GM19468 (cell line): ENCODE results near the gene YTHDC1.
"Not testable (repeated sequence)": the region's sequence is repeated elsewhere in the genome, so short reads cannot be mapped to it uniquely, and the experiment has no call there.

Experiments used
- ATAC-seq: cut with Tn5 transposase; IDR thresholded peaks from one replicate; pipeline ENCODE4 v1.9.1; 2021; ENCODE audit warnings: mild to moderate bottlenecking, moderate library complexity, moderate number of reproducible peaks; ENCODE audit not compliant: unreplicated experiment; ENCODE audit errors: extremely low read depth

YTHDC1 gene

DNA sequence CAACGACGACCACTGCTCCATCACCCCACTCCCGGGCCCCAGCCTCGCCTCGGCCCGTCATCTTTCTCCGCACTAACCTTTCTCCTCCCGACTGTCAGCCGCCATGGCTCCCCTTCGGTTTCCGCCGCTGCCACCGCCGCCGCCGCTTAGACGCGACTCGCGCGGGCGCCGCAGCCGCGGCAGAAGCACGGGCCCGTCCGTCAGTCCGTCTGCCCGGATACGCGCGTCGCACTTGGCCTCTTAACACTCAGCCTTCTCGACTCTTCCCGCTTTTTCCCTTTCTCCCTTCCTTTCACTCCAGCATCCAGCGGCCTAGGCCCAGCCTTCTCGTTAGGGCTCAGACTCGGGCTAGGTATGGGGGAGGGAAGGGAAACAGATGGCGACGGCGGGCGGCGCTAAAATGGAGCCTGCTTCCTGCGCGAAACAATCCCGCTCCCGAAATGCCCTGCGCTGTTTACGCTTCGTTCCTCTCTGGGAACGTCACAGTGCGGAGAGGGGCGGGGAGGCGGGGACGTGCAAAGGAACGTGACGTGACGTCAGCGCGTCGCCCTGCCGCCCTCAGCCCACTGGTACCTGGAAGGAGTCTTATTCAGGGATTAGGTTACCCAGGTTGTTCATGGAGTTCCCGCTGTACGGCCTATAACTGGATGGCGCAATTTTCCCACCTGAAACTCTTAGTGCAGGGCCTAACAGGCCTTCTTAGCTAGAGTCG lies at the start of gene YTHDC1:
TSS of gene YTHDC1 (minus strand) at position 442 of the 712 bp plus-strand sequence. CDS start at position 105, 337 bp downstream.
- ATAC-seq: peak; percentile 99

- no peak for ATAC-seq
These were observed 49.4 kb upstream of the YTHDC1 start for GRCh38 chr4:68399306-68399705.

DNA sequence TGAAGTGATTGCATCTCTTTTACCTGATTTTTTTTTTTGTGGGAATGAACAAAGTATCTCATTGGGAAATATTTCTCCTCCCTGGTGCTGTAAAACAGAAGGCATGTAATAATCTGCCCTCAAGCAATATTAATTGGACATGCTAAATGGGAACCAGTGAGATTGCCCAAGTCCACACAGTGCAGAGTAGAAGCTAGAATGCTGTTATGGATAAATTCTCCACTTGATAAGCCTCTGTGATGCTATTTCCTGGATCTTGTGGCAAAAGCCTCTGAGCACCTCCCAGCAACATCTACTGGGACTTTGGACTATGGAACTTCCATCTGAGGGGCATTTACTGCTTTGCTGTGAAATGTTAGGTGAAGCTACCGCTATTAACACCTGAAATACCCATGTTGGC lies 46.9 kb upstream of the YTHDC1 start:
- ATAC-seq: no peak

- no peak for ATAC-seq
These were observed 41.5 kb upstream of the YTHDC1 start for GRCh38 chr4:68391436-68391835.

- ATAC-seq: no peak
These were observed 40.5 kb upstream of the YTHDC1 start for GRCh38 chr4:68390205-68390935.

- ATAC-seq: not testable (repeated sequence)
These were observed 39.6 kb upstream of the YTHDC1 start for GRCh38 chr4:68389386-68389913.

DNA sequence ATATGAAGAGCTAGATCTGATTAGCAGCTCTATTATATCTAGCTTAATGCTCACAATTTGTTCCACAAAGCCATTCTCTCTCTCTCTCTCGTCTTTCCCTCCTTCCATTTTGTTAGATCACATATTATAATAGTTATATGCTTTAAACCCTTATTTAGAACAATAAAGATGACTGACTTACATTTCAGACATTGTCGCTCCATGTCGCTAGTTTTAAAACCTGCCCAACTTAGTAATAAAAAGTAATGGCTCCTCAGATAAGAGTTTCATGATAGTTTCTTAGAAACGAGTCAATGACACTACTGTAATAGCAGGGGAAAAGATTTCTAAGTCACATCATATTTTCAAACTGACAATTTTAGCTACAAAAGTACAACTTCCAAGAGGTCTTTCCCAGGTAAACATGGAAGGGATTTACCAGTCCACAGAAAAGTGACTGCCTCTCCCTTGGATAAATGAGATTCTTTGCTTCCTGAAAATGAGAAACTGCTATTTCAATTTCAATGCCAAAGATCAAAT lies 38.5 kb upstream of the YTHDC1 start:
- ATAC-seq: no peak

- no peak for ATAC-seq
These were observed 35.4 kb upstream of the YTHDC1 start for GRCh38 chr4:68385267-68385666.

- ATAC-seq: no peak
These were observed 33.2 kb upstream of the YTHDC1 start for GRCh38 chr4:68383115-68383514.

- no peak for ATAC-seq
These were observed 28.3 kb upstream of the YTHDC1 start for GRCh38 chr4:68378226-68378625.

GRCh38 chr4:68375667-68376559 lies 26.0 kb upstream of the YTHDC1 start:
- ATAC-seq: peak; percentile 33

DNA sequence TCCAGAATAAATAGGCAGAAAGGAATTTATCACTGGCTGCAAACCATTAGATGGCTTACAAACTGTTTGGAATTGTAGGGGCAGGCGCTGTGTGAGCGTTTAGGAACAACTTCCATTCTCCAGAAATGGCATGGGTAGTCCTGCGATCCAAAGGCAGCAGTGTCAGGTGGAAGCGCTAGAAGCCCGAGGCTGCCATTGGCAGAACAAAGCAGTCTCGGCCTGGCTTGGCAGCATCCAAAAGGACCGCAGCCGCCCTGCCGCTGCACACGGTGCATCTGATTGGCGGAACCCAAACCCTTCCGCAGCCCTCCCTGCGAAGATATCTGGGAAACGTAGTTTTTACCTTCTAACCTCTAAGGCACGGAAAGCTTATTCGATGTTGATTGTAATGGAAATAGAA lies 23.6 kb upstream of the YTHDC1 start:
- ATAC-seq: peak; percentile 83

- ATAC-seq: no peak
These were observed 22.7 kb upstream of the YTHDC1 start for GRCh38 chr4:68372588-68372987.

- no peak for ATAC-seq
These were observed 19.4 kb upstream of the YTHDC1 start for GRCh38 chr4:68369142-68369805.

DNA sequence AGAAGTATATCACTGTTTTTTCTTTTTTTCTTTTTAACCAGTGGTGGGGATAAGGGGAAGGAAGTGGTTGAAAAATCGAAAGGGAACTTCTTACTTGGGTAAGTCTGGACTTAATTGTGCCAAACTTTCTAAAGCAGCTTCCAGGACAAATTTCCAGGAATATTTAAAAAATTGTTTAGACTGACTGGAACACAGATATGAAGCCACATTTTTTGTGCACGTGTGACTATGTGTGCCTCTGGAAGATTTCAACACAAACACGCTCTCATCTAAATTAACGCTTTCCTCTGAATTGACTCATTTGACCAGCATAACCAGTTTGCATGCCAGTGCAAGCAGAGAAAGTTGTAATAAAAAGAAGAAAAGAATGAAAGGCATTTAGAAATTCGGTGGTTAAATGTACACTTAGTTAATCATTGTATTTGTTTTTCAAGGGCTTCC lies 18.8 kb upstream of the YTHDC1 start:
- ATAC-seq: no peak

DNA sequence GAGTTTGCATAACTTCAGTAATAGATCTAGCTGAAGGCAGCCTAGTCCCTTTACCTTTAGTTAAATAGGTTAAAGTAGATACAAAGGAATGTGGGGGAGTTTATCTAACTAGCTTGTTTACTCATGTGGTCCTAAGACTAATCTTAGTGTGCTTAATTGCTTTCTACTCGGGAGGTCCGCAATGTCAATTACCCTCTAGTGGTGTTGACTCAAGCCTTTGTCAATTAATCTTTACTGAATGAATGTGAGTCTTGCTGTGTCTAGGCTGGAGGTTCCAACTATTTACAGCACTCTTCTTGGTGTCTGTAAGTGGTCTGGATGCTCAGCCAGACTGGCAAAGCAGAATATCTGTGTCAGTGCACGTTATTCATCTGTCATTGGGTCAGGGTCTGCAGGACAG lies 17.9 kb upstream of the YTHDC1 start:
- no peak for ATAC-seq

DNA sequence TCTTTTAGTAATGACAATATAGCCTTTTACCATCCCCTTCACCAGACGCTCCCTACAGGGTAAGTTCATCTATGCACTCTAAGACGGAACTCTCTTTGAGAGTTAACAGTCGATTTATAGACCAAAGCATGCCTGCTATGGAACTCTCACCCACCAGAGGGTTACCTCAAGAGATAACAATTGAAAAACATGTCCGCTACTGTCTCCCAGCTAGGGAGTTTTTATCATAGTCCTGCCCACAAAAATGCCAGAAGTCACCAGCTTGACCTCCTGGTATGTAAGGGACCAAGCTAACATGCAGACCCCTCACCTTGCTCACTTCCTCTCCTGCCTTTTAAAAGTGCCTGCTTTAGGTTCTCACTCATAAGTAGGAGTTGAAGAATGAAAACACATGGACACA lies 16.7 kb upstream of the YTHDC1 start:
- ATAC-seq: no peak

DNA sequence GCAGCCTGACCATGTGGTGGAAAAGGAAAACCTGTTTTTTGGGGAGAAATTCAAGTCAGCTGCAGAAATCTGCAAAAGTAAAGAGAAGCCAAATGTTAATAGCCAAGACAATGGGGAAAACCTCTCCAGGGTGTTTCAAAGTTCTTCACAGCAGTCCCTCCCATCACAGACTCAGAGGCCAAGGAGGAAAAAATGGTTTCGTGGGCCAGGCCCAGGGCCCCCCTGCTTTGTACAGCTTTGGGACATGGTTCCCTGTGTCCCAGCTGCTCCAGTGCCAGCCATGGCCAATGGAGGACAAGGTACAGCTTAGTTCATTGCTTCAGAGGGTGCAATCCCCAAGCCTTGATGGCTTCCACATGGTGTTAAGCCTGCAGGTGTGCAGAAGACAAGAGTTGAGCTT lies 15.2 kb upstream of the YTHDC1 start:
- no peak for ATAC-seq

GRCh38 chr4:68361146-68361589 lies 11.3 kb upstream of the YTHDC1 start:
- ATAC-seq: no peak
